Liver (tissue), 3 donors: Measurements from ENCODE around the gene NXN.

Source experiments
- GABPA ChIP-seq, 2 donors: IDR thresholded peaks in 1 of 2; conservative IDR thresholded peaks in 1 of 2; 2 replicates each; pipeline ENCODE4 v1.6.1; 2016; ENCODE audit warnings: antibody characterized with exemption in 2 of 2, mild to moderate bottlenecking in 1 of 2, moderate library complexity in 1 of 2
- JUND ChIP-seq, 2 donors: IDR thresholded peaks; 2 replicates each; pipeline ENCODE4 v1.6.1; 2016; ENCODE audit warnings: antibody characterized with exemption in 2 of 2
- NR2F2 ChIP-seq: IDR thresholded peaks from 2 replicates; pipeline ENCODE4 v1.6.1; 2016; ENCODE audit warnings: antibody characterized with exemption
- RAD21 ChIP-seq, 2 donors: IDR thresholded peaks; 2 replicates each; pipeline ENCODE4 v1.6.1; 2016; ENCODE audit warnings: antibody characterized with exemption in 2 of 2, mild to moderate bottlenecking in 2 of 2
- RXRA ChIP-seq, 2 donors: IDR thresholded peaks; 2 replicates each; pipeline ENCODE4 v1.6.1; 2017 to 2018; ENCODE audit warnings: antibody characterized with exemption in 2 of 2, mild to moderate bottlenecking in 1 of 2
- SP1 ChIP-seq: IDR thresholded peaks from 2 replicates; pipeline ENCODE4 v1.6.1; 2018; ENCODE audit warnings: antibody characterized with exemption, mild to moderate bottlenecking
- TAF1 ChIP-seq: conservative IDR thresholded peaks from 2 replicates; pipeline ENCODE4 v1.6.1; 2016; ENCODE audit warnings: antibody characterized with exemption, mild to moderate bottlenecking
- YY1 ChIP-seq: IDR thresholded peaks from 2 replicates; pipeline ENCODE4 v1.6.1; 2016; ENCODE audit warnings: antibody characterized with exemption, mild to moderate bottlenecking
- TF ChIP-seq, protein P1 (sequence below): IDR thresholded peaks from 2 replicates; pipeline ENCODE4 v1.6.1; 2016; ENCODE audit warnings: antibody characterized with exemption
- TF ChIP-seq, protein P2 (sequence below): fragments of 150-350 bp; IDR thresholded peaks from 2 replicates; pipeline ENCODE4 v1.5.1; 2017; ENCODE audit warnings: improper control_type of control experiment, low read depth, low read length; ENCODE audit not compliant: missing input control
- TF ChIP-seq, protein P3 (sequence below): IDR thresholded peaks from 2 replicates; pipeline ENCODE4 v1.6.1; 2016; ENCODE audit warnings: antibody characterized with exemption, mild to moderate bottlenecking
- TF ChIP-seq, protein P4 (sequence below): IDR thresholded peaks from 2 replicates; pipeline ENCODE4 v1.6.1; 2016; ENCODE audit warnings: antibody characterized with exemption
- donor health status: healthy.
- donor health status: healthy.

DNA sequence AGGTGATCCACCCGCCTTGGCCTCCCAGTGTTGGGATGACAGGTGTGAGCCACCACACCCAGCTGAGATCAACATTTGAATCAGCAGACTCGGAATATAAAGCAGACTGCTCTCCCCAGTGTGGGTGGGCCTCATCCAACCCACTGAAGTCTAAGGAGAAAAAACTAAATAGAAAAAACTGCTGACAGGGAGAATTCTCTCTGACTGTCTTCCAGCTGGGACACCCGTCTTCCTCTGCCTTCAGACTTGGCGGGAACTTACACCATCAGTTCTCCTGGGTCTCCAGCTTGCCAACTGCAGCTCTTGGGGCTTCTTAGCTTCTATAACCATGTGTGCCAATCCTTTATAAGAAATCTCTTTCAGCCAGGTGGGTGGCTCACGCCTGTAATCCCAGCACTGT is 106.7 kb downstream of the NXN start:
- TF ChIP-seq YY1 (no peak), TAF1 (no peak), RAD21 (IDR thresholded peaks at IDR 0.05) (no peak), SP1 (no peak), GABPA (IDR thresholded peaks at IDR 0.05 in 1 of 2, conservative IDR thresholded peaks at IDR 0.05 in 1 of 2) (no peak), NR2F2 (no peak), RXRA (IDR thresholded peaks at IDR 0.05) (no peak), JUND (IDR thresholded peaks at IDR 0.05) (no peak)
- TF ChIP-seq, protein P1, sequence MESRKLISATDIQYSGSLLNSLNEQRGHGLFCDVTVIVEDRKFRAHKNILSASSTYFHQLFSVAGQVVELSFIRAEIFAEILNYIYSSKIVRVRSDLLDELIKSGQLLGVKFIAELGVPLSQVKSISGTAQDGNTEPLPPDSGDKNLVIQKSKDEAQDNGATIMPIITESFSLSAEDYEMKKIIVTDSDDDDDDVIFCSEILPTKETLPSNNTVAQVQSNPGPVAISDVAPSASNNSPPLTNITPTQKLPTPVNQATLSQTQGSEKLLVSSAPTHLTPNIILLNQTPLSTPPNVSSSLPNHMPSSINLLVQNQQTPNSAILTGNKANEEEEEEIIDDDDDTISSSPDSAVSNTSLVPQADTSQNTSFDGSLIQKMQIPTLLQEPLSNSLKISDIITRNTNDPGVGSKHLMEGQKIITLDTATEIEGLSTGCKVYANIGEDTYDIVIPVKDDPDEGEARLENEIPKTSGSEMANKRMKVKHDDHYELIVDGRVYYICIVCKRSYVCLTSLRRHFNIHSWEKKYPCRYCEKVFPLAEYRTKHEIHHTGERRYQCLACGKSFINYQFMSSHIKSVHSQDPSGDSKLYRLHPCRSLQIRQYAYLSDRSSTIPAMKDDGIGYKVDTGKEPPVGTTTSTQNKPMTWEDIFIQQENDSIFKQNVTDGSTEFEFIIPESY, result no peak
- TF ChIP-seq, protein P2, sequence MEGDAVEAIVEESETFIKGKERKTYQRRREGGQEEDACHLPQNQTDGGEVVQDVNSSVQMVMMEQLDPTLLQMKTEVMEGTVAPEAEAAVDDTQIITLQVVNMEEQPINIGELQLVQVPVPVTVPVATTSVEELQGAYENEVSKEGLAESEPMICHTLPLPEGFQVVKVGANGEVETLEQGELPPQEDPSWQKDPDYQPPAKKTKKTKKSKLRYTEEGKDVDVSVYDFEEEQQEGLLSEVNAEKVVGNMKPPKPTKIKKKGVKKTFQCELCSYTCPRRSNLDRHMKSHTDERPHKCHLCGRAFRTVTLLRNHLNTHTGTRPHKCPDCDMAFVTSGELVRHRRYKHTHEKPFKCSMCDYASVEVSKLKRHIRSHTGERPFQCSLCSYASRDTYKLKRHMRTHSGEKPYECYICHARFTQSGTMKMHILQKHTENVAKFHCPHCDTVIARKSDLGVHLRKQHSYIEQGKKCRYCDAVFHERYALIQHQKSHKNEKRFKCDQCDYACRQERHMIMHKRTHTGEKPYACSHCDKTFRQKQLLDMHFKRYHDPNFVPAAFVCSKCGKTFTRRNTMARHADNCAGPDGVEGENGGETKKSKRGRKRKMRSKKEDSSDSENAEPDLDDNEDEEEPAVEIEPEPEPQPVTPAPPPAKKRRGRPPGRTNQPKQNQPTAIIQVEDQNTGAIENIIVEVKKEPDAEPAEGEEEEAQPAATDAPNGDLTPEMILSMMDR, result no peak
- TF ChIP-seq, protein P3, sequence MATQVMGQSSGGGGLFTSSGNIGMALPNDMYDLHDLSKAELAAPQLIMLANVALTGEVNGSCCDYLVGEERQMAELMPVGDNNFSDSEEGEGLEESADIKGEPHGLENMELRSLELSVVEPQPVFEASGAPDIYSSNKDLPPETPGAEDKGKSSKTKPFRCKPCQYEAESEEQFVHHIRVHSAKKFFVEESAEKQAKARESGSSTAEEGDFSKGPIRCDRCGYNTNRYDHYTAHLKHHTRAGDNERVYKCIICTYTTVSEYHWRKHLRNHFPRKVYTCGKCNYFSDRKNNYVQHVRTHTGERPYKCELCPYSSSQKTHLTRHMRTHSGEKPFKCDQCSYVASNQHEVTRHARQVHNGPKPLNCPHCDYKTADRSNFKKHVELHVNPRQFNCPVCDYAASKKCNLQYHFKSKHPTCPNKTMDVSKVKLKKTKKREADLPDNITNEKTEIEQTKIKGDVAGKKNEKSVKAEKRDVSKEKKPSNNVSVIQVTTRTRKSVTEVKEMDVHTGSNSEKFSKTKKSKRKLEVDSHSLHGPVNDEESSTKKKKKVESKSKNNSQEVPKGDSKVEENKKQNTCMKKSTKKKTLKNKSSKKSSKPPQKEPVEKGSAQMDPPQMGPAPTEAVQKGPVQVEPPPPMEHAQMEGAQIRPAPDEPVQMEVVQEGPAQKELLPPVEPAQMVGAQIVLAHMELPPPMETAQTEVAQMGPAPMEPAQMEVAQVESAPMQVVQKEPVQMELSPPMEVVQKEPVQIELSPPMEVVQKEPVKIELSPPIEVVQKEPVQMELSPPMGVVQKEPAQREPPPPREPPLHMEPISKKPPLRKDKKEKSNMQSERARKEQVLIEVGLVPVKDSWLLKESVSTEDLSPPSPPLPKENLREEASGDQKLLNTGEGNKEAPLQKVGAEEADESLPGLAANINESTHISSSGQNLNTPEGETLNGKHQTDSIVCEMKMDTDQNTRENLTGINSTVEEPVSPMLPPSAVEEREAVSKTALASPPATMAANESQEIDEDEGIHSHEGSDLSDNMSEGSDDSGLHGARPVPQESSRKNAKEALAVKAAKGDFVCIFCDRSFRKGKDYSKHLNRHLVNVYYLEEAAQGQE, result no peak
- TF ChIP-seq, protein P4, sequence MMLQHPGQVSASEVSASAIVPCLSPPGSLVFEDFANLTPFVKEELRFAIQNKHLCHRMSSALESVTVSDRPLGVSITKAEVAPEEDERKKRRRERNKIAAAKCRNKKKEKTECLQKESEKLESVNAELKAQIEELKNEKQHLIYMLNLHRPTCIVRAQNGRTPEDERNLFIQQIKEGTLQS, result no peak
